Skin epidermis (tissue), 12 donors: ENCODE data around the gene ZWILCH.
"Not testable (repeated sequence)": the region's sequence is repeated elsewhere in the genome, so short reads cannot be mapped to it uniquely, and the experiment has no call there.

Experiments
- H3K27ac ChIP-seq, 21 experiments: fragments of 200-600 bp; sonication (generic) in 11 of 21; one replicate each; pipeline ENCODE4 v1.5.0; 2020; ENCODE audit warnings: mild to moderate bottlenecking in 3 of 21, inconsistent platforms in 2 of 21, moderate library complexity in 2 of 21
- H3K4me3 ChIP-seq, 7 experiments: fragments of 200-600 bp; sonication (generic) in 2 of 7; one replicate each; pipeline ENCODE4 v1.5.0; 2020; ENCODE audit warnings: inconsistent platforms in 2 of 7, mild to moderate bottlenecking in 2 of 7, moderate library complexity in 1 of 7

ZWILCH gene

GRCh38 chr15:66504563-66505429 is at the start of gene ZWILCH, which contains the start of gene RPL4:
ZWILCH (plus strand) TSS chr15:66505326; CDS start chr15:66505339, 13 bp downstream.
RPL4 (minus strand) TSS chr15:66504855; CDS start chr15:66504790, 65 bp downstream.
- Histone ChIP-seq H3K27ac (peak within 1 kb of the TSS; percentile 86 to 99 (median 95)), H3K4me3 (peak within 1 kb of the TSS; percentile 56 to 97 (median 73))

- Histone ChIP-seq H3K4me3 (no peak overlapping the region), H3K27ac (no peak overlapping the region)
Observed at GRCh38 chr15:66456211-66456610, 48.9 kb upstream of the ZWILCH start.

GRCh38 chr15:66459818-66460615 is 45.1 kb upstream of the ZWILCH start:
- no peak overlapping the region for H3K4me3 ChIP-seq

GRCh38 chr15:66461294-66461693 is 43.8 kb upstream of the ZWILCH start:
- H3K4me3 ChIP-seq, H3K27ac ChIP-seq: not testable (repeated sequence)

More at GRCh38 chr15:66459818-66460615, 45.1 kb upstream of the ZWILCH start:
- peak overlapping the region in 4 of 21 experiments; percentile 4 to 57 (median 22) for H3K27ac ChIP-seq

- no peak overlapping the region for H3K4me3 ChIP-seq
Observed at GRCh38 chr15:66461917-66462316, 43.2 kb upstream of the ZWILCH start.

GRCh38 chr15:66462627-66463026 is 42.5 kb upstream of the ZWILCH start:
- H3K27ac ChIP-seq: no peak overlapping the region

More at GRCh38 chr15:66461917-66462316, 43.2 kb upstream of the ZWILCH start:
- peak overlapping the region in 1 of 21 experiments; percentile 1 for H3K27ac ChIP-seq

GRCh38 chr15:66465294-66465693 is 39.8 kb upstream of the ZWILCH start:
- not testable (repeated sequence) for H3K4me3 ChIP-seq, H3K27ac ChIP-seq

More at GRCh38 chr15:66462627-66463026, 42.5 kb upstream of the ZWILCH start:
- H3K4me3 ChIP-seq: no peak overlapping the region

- H3K27ac ChIP-seq, H3K4me3 ChIP-seq: not testable (repeated sequence)
Observed at GRCh38 chr15:66467162-66468040, 37.7 kb upstream of the ZWILCH start.

- H3K4me3 ChIP-seq: not testable (repeated sequence)
- H3K27ac ChIP-seq: peak overlapping the region in 2 of 21 experiments; percentile 52 to 72
Observed at GRCh38 chr15:66470825-66471224, 34.3 kb upstream of the ZWILCH start.

- Histone ChIP-seq H3K27ac (peak overlapping the region in 14 of 21 experiments; percentile 10 to 72 (median 44)), H3K4me3 (no peak overlapping the region)
Observed at GRCh38 chr15:66472176-66472999, 32.7 kb upstream of the ZWILCH start.

- peak overlapping the region in 1 of 21 experiments; percentile 3 for H3K27ac ChIP-seq
- H3K4me3 ChIP-seq: no peak overlapping the region
Observed at GRCh38 chr15:66474135-66474534, 31.0 kb upstream of the ZWILCH start.

- H3K4me3 ChIP-seq: no peak overlapping the region
- no peak overlapping the region for H3K27ac ChIP-seq
Observed at GRCh38 chr15:66474963-66475362, 30.2 kb upstream of the ZWILCH start.

GRCh38 chr15:66476535-66476934 is 28.6 kb upstream of the ZWILCH start:
- Histone ChIP-seq H3K4me3 (no peak overlapping the region), H3K27ac (no peak overlapping the region)

- no peak overlapping the region for H3K27ac ChIP-seq
- H3K4me3 ChIP-seq: no peak overlapping the region
Observed at GRCh38 chr15:66477011-66477410, 28.1 kb upstream of the ZWILCH start.

- no peak overlapping the region for H3K4me3 ChIP-seq
- no peak overlapping the region for H3K27ac ChIP-seq
Observed at GRCh38 chr15:66480267-66480666, 24.9 kb upstream of the ZWILCH start.

- H3K27ac ChIP-seq: no peak overlapping the region
- no peak overlapping the region for H3K4me3 ChIP-seq
Observed at GRCh38 chr15:66481107-66481856, 23.8 kb upstream of the ZWILCH start.

- no peak overlapping the region for H3K27ac ChIP-seq
Observed at GRCh38 chr15:66482539-66482938, 22.6 kb upstream of the ZWILCH start.

GRCh38 chr15:66483131-66483566 is 22.0 kb upstream of the ZWILCH start:
- no peak overlapping the region for H3K27ac ChIP-seq

More at GRCh38 chr15:66482539-66482938, 22.6 kb upstream of the ZWILCH start:
- H3K4me3 ChIP-seq: no peak overlapping the region

More at GRCh38 chr15:66483131-66483566, 22.0 kb upstream of the ZWILCH start:
- H3K4me3 ChIP-seq: no peak overlapping the region
